Gastroesophageal sphincter (tissue), 4 donors: ENCODE measurements around the gene CEBPG. TPM values are rescaled to one million over a fixed set of nuclear protein-coding genes. Genes with fewer than 3 reads are reported as not detected.

Source experiments
- ATAC-seq: fragments of 150-250 bp; one replicate; pipeline ENCODE4 v1.9.1; 2016; ENCODE audit warnings: mild to moderate bottlenecking, moderate library complexity
- H3K27ac ChIP-seq, 4 donors: fragments of 200-600 bp; sonication (generic) in 3 of 4; 1 replicate in 3 of 4; 2 replicates in 1 of 4; pipeline ENCODE4 v1.5.1; 2016 to 2019
- H3K27me3 ChIP-seq: fragments of 200-600 bp; sonication (generic); one replicate; pipeline ENCODE4 v1.5.1; 2019
- H3K36me3 ChIP-seq, 2 donors: fragments of 200-600 bp; sonication (generic); one replicate each; pipeline ENCODE4 v1.5.1; 2019; ENCODE audit warnings: control low read depth in 1 of 2
- H3K4me1 ChIP-seq, 3 donors: fragments of 200-600 bp; sonication (generic); 1 replicate in 2 of 3; 2 replicates in 1 of 3; pipeline ENCODE4 v1.5.1; 2016 to 2019; ENCODE audit warnings: control low read depth in 2 of 3
- H3K4me3 ChIP-seq, 2 donors: fragments of 200-600 bp; sonication (generic); one replicate each; pipeline ENCODE4 v1.5.1; 2019; ENCODE audit warnings: mild to moderate bottlenecking in 1 of 2, moderate library complexity in 1 of 2
- H3K9me3 ChIP-seq, 3 donors: fragments of 200-600 bp; sonication (generic); one replicate each; pipeline ENCODE4 v1.5.1; 2017 to 2019; ENCODE audit warnings: control low read depth in 2 of 3
- EP300 ChIP-seq: sonication (generic); formaldehyde crosslinking; IDR thresholded peaks from one replicate; pipeline ENCODE4 v1.6.1; 2017; ENCODE audit warnings: antibody characterized with exemption, mild to moderate bottlenecking
- POLR2A ChIP-seq, 2 donors: fragments of 450-650 bp; IDR thresholded peaks; one replicate each; pipeline ENCODE4 v1.6.1; 2017; ENCODE audit warnings: antibody characterized with exemption in 2 of 2, mild to moderate bottlenecking in 2 of 2, moderate library complexity in 1 of 2
- POLR2AphosphoS5 ChIP-seq: sonication (generic); formaldehyde crosslinking; IDR thresholded peaks from one replicate; pipeline ENCODE4 v1.6.1; 2017; ENCODE audit warnings: antibody characterized with exemption
- WGBS, 2 donors: methylation state at CpG; one replicate each; pipeline ENCODE4 v1.1.5; 2018; ENCODE audit warnings: low coverage in 1 of 2; 5-methylcytosine and 5-hydroxymethylcytosine counted together
- total RNA-seq, 4 donors: library from RNA; depleted of rRNA; stranded (reverse); fragments of >200 nt; gene quantifications; one replicate each; pipeline ENCODE4 v1.1.0, GENCODE V29; 2016
- TF ChIP-seq, protein P1 (sequence below), 4 experiments: fragments of 200-600 bp in 2 of 4; fragments of 450-650 bp in 2 of 4; sonication (generic) in 1 of 4; IDR thresholded peaks; one replicate each; pipeline ENCODE4 v1.5.1; 2017 to 2019; ENCODE audit warnings: antibody characterized with exemption in 4 of 4, mild to moderate bottlenecking in 2 of 4, moderate library complexity in 2 of 4

The CEBPG gene
- total RNA-seq, 4 donors from 2014 or later, result 23.8 to 34.9 (median 26.2) TPM

DNA sequence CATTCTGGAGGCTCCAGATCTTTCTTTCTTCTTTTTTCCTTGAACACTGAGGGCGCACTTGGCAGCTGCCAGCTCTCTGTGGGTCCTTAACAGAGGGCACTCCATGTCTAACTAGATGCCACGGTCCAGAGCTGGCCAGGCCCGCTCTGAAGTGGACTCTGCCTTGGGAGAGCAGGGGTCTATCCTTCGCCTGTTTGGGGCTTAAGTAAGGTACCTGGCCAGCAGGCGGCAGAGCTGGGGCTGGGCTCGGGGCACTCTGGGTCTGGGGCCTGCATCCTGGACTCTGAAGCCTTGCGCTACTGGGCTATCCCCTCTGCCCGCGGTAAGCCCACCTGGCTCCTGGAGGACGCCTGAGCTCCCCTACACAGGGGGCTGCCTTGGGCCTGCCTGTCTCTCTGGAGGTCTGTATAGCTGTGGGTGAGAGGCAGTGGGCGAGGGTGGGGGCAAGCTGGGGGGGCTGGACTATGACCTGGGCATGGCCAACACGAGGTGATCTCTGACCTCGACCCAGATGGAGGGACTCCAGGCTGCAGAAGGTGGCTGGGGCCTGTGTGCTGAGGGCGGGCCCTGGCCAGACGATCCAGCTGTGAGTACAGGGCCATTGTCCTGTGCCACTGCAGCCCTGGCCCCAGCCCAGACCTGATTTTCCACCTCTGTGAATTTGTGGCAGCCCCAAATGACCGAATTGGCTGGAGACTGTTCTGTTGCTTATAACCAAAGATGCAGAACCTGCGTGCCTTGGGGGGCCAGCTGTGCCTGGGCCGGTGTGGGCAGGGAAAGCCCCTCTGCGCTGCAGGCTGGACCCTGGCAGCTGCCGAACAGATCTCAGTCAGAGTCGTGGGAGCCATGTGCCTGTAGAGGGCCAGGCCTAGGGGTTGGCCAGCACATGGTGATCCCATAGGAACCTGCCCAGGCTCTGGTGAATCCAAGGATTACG lies 26.5 kb downstream of the CEBPG start:
- Histone ChIP-seq H3K4me1 (peaks cover 0 to 41% (median 18%) of the 10 kb centered on the region in 3 donors), H3K9me3 (no peaks in the 10 kb centered on the region), H3K36me3 (peaks cover 0 to 33% of the 10 kb centered on the region in 2 donors), H3K27me3 (no peaks in the 10 kb centered on the region), H3K27ac (no peak overlapping the region), H3K4me3 (no peak overlapping the region)
- no peak for ATAC-seq
- no peak for TF ChIP-seq POLR2A (IDR thresholded peaks at IDR 0.05)
- no peak for TF ChIP-seq EP300
- TF ChIP-seq POLR2AphosphoS5, result no peak
- TF ChIP-seq, protein P1, sequence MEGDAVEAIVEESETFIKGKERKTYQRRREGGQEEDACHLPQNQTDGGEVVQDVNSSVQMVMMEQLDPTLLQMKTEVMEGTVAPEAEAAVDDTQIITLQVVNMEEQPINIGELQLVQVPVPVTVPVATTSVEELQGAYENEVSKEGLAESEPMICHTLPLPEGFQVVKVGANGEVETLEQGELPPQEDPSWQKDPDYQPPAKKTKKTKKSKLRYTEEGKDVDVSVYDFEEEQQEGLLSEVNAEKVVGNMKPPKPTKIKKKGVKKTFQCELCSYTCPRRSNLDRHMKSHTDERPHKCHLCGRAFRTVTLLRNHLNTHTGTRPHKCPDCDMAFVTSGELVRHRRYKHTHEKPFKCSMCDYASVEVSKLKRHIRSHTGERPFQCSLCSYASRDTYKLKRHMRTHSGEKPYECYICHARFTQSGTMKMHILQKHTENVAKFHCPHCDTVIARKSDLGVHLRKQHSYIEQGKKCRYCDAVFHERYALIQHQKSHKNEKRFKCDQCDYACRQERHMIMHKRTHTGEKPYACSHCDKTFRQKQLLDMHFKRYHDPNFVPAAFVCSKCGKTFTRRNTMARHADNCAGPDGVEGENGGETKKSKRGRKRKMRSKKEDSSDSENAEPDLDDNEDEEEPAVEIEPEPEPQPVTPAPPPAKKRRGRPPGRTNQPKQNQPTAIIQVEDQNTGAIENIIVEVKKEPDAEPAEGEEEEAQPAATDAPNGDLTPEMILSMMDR (IDR thresholded peaks at IDR 0.05), result no peak
- no CpG with 5 or more reads among the region's 22 CpGs for WGBS, 2 donors

- no peak overlapping the region for H3K4me3 ChIP-seq
- TF ChIP-seq, protein P1 (IDR thresholded peaks at IDR 0.05), result no peak
- no peak for TF ChIP-seq EP300
- TF ChIP-seq POLR2AphosphoS5, result no peak
- TF ChIP-seq POLR2A (IDR thresholded peaks at IDR 0.05), result no peak
- H3K36me3 ChIP-seq, result peaks cover 0 to 41% of the 10 kb centered on the region in 2 donors
- H3K9me3 ChIP-seq, result no peaks in the 10 kb centered on the region
- ATAC-seq, result no peak
- WGBS, 2 donors, result no CpG with 5 or more reads among the region's 24 CpGs
- H3K4me1 ChIP-seq, result peaks cover 0 to 40% (median 11%) of the 10 kb centered on the region in 3 donors
- H3K27me3 ChIP-seq, result no peaks in the 10 kb centered on the region
- no peak overlapping the region for H3K27ac ChIP-seq
Measured at GRCh38 chr19:33400856-33401682, 27.6 kb downstream of the CEBPG start.

DNA sequence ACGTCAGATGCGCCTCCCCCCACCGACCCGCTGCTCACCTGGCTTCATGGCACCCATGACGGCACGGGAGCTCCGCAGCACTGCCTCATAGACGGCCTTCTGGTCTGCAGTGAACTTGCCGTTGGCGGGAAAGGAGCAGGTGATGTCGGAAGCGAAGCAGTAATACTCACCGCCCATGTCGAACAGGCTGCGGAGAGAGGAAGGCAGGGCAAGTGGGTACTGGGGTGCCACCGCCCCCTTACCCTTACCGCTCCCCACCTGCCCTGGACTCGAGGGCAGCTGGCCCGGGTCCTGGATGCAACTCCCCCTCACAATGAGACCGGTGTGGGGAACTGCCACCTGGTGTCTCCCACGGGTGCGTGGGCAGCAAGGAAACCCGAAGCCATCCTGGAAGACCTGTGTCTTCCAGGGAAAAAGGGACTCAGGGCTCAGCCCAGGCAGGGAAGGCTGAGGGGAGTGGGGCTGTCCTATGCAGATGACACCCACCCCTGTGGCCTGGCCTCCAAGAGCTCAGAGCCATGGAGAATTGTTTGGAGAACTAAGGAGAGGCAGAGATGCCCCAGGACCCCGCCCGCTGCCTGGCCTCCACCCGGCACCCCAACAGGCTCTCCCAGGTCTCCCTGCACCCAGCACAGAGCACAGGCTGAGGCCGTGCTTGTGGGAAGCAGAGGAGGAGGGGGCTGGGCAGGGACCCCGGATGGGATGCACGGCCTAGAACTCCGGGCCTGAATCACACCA lies 28.3 kb downstream of the CEBPG start:
- Histone ChIP-seq H3K27ac (no peak overlapping the region), H3K36me3 (peaks cover 0 to 41% of the 10 kb centered on the region in 2 donors), H3K9me3 (no peaks in the 10 kb centered on the region), H3K4me3 (no peak overlapping the region), H3K4me1 (peaks cover 0 to 40% (median 3%) of the 10 kb centered on the region in 3 donors), H3K27me3 (no peaks in the 10 kb centered on the region)
- WGBS, 2 donors, result 79 to 83% methylated on average over 1 to 7 of the region's 30 CpGs
- no peak for ATAC-seq
- TF ChIP-seq, protein P1 (IDR thresholded peaks at IDR 0.05), result no peak
- TF ChIP-seq EP300, result no peak

GRCh38 chr19:33402421-33403220 lies 29.1 kb downstream of the CEBPG start:
- no peaks in the 10 kb centered on the region for H3K9me3 ChIP-seq
- WGBS, 2 donors, result 94% methylated on average over 3 of the region's 18 CpGs; no CpG with 5 or more reads in 1 of the 2 donors
- H3K4me1 ChIP-seq, result peaks cover 0 to 34% (median 3%) of the 10 kb centered on the region in 3 donors
- H3K36me3 ChIP-seq, result peaks cover 0 to 46% of the 10 kb centered on the region in 2 donors
- no peak for TF ChIP-seq POLR2AphosphoS5
- TF ChIP-seq POLR2A (IDR thresholded peaks at IDR 0.05), result no peak
- TF ChIP-seq EP300, result no peak
- TF ChIP-seq, protein P1 (IDR thresholded peaks at IDR 0.05), result no peak
- no peak for ATAC-seq
- H3K27me3 ChIP-seq, result no peaks in the 10 kb centered on the region
- H3K4me3 ChIP-seq, result no peak overlapping the region
- no peak overlapping the region for H3K27ac ChIP-seq
